ENCODE results near the gene TBXAS1. TPM values are rescaled to one million over a fixed set of nuclear protein-coding genes. Genes with fewer than 3 reads are reported as not detected.

TBXAS1 gene
- polyA plus RNA-seq, 1 donor from 2014 or later = 0.93 TPM

DNA sequence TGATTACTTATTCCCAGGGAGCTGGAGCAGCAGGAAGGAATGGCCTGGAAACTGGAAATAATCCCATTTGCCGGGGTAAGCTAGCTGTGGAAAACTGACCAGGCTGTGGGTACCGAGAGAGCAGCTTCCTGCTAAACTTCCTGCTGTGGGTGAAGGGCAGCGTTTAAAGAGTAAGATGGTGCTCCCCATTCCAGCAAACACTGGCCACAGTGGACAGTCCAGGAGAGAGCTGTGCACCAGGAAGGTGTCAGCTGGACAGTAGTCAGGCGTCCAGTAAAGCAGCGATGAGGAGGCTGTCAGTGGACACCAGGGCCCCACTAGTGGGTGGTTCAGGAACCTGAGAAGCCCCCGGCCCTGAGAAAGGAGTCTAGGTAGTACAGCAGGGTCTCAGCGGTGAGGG lies 55.4 kb downstream of the TBXAS1 start:
- no peak for TF ChIP-seq EP300 (conservative IDR thresholded peaks at IDR 0.05; ENCODE audit: poor library complexity, severe bottlenecking)
- no peak for TF ChIP-seq RAD21 (conservative IDR thresholded peaks at IDR 0.05)
- TF ChIP-seq, protein P1, sequence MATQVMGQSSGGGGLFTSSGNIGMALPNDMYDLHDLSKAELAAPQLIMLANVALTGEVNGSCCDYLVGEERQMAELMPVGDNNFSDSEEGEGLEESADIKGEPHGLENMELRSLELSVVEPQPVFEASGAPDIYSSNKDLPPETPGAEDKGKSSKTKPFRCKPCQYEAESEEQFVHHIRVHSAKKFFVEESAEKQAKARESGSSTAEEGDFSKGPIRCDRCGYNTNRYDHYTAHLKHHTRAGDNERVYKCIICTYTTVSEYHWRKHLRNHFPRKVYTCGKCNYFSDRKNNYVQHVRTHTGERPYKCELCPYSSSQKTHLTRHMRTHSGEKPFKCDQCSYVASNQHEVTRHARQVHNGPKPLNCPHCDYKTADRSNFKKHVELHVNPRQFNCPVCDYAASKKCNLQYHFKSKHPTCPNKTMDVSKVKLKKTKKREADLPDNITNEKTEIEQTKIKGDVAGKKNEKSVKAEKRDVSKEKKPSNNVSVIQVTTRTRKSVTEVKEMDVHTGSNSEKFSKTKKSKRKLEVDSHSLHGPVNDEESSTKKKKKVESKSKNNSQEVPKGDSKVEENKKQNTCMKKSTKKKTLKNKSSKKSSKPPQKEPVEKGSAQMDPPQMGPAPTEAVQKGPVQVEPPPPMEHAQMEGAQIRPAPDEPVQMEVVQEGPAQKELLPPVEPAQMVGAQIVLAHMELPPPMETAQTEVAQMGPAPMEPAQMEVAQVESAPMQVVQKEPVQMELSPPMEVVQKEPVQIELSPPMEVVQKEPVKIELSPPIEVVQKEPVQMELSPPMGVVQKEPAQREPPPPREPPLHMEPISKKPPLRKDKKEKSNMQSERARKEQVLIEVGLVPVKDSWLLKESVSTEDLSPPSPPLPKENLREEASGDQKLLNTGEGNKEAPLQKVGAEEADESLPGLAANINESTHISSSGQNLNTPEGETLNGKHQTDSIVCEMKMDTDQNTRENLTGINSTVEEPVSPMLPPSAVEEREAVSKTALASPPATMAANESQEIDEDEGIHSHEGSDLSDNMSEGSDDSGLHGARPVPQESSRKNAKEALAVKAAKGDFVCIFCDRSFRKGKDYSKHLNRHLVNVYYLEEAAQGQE (IDR thresholded peaks at IDR 0.05; ENCODE audit: borderline replicate concordance) = no peak
- no peak for TF ChIP-seq EZH2 (IDR thresholded peaks at IDR 0.05; ENCODE audit: borderline replicate concordance, insufficient read depth, low read length, poor library complexity, severe bottlenecking)
- TF ChIP-seq POLR2AphosphoS5 (IDR thresholded peaks at IDR 0.05) = no peak
- no peak for TF ChIP-seq SMC3 (conservative IDR thresholded peaks at IDR 0.05; ENCODE audit: poor library complexity)
- no peak for TF ChIP-seq TAF1 (IDR thresholded peaks at IDR 0.05; ENCODE audit: low read depth)
- no peak for TF ChIP-seq MXI1 (conservative IDR thresholded peaks at IDR 0.05; ENCODE audit: poor library complexity, severe bottlenecking)
- TF ChIP-seq, protein P2, sequence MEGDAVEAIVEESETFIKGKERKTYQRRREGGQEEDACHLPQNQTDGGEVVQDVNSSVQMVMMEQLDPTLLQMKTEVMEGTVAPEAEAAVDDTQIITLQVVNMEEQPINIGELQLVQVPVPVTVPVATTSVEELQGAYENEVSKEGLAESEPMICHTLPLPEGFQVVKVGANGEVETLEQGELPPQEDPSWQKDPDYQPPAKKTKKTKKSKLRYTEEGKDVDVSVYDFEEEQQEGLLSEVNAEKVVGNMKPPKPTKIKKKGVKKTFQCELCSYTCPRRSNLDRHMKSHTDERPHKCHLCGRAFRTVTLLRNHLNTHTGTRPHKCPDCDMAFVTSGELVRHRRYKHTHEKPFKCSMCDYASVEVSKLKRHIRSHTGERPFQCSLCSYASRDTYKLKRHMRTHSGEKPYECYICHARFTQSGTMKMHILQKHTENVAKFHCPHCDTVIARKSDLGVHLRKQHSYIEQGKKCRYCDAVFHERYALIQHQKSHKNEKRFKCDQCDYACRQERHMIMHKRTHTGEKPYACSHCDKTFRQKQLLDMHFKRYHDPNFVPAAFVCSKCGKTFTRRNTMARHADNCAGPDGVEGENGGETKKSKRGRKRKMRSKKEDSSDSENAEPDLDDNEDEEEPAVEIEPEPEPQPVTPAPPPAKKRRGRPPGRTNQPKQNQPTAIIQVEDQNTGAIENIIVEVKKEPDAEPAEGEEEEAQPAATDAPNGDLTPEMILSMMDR (IDR thresholded peaks at IDR 0.05; ENCODE audit: poor library complexity, severe bottlenecking) = no peak
- no peak overlapping the region for H2AFZ ChIP-seq (ENCODE audit: low read depth, low read length)
- H3K79me2 ChIP-seq (replicated peaks; ENCODE audit: insufficient read depth, low read length) = no peaks in the 10 kb centered on the region
- no peaks in the 10 kb centered on the region for H3K9me3 ChIP-seq (ENCODE audit: low read length)
- H3K9ac ChIP-seq (ENCODE audit: low read length) = no peak overlapping the region
- H3K36me3 ChIP-seq (ENCODE audit: insufficient read depth, low read length) = no peaks in the 10 kb centered on the region
- no peak overlapping the region for H3K4me3 ChIP-seq (ENCODE audit: low read length)
- no peak overlapping the region for H3K4me2 ChIP-seq (ENCODE audit: low read length)
- H4K20me1 ChIP-seq (ENCODE audit: insufficient read depth) = no peaks in the 10 kb centered on the region
- H3F3A ChIP-seq (ENCODE audit: insufficient read depth, low read length, poor library complexity, severe bottlenecking) = no peaks in the 10 kb centered on the region
- H3K27me3 ChIP-seq (ENCODE audit: insufficient read depth, low read depth, low read length) = no peaks in the 10 kb centered on the region
- H3K27ac ChIP-seq (ENCODE audit: low read length) = no peak overlapping the region
- H3K9me2 ChIP-seq (ENCODE audit: insufficient read depth, low read length) = no peaks in the 10 kb centered on the region

DNA sequence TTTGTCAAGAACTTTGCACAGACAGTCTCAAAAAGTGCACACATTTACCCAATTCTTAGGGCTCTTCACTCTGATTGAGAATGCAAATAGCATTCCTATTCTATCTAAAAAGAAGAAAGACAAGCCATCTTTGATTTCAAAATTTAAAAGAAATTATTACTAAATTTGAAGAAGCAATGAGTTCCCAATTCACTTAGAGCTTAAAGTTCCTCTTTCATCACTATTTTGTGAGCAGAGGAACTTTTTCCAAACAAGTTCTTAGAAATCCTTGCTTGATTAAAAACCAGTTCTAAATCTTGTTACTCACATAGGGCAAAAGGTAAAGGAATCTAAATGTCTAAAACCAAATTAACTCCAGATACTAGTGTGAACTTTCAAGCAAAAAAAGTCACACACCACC lies 56.4 kb downstream of the TBXAS1 start:
- Histone ChIP-seq H3K36me3 (ENCODE audit: insufficient read depth, low read length) (no peaks in the 10 kb centered on the region), H3K4me2 (ENCODE audit: low read length) (no peak overlapping the region), H3K79me2 (replicated peaks; ENCODE audit: insufficient read depth, low read length) (no peaks in the 10 kb centered on the region), H2AFZ (ENCODE audit: low read depth, low read length) (no peak overlapping the region), H3K27ac (ENCODE audit: low read length) (no peak overlapping the region), H4K20me1 (ENCODE audit: insufficient read depth) (no peaks in the 10 kb centered on the region), H3K9me2 (ENCODE audit: insufficient read depth, low read length) (no peaks in the 10 kb centered on the region), H3K9ac (ENCODE audit: low read length) (no peak overlapping the region), H3K9me3 (ENCODE audit: low read length) (no peaks in the 10 kb centered on the region), H3K4me3 (ENCODE audit: low read length) (no peak overlapping the region), H3F3A (ENCODE audit: insufficient read depth, low read length, poor library complexity, severe bottlenecking) (no peaks in the 10 kb centered on the region), H3K27me3 (ENCODE audit: insufficient read depth, low read depth, low read length) (no peaks in the 10 kb centered on the region)
- TF ChIP-seq, protein P1 (IDR thresholded peaks at IDR 0.05; ENCODE audit: borderline replicate concordance) = no peak
- TF ChIP-seq RAD21 (conservative IDR thresholded peaks at IDR 0.05) (no peak), TAF1 (IDR thresholded peaks at IDR 0.05; ENCODE audit: low read depth) (no peak), EZH2 (IDR thresholded peaks at IDR 0.05; ENCODE audit: borderline replicate concordance, insufficient read depth, low read length, poor library complexity, severe bottlenecking) (no peak), MXI1 (conservative IDR thresholded peaks at IDR 0.05; ENCODE audit: poor library complexity, severe bottlenecking) (no peak), POLR2AphosphoS5 (IDR thresholded peaks at IDR 0.05) (no peak), SMC3 (conservative IDR thresholded peaks at IDR 0.05; ENCODE audit: poor library complexity) (no peak), EP300 (conservative IDR thresholded peaks at IDR 0.05; ENCODE audit: poor library complexity, severe bottlenecking) (no peak)
- TF ChIP-seq, protein P2 (IDR thresholded peaks at IDR 0.05; ENCODE audit: poor library complexity, severe bottlenecking) = no peak

All from neural cell (in vitro differentiated cells).